ENCODE measurements around the gene GALNT8. TPM values are rescaled to one million over a fixed set of nuclear protein-coding genes. Genes with fewer than 3 reads are reported as not detected.

GALNT8 gene
- total and polyA plus RNA-seq, 2 of the 8 experiments (the other 6 are each of a cell fraction or from before 2014, with no cell fraction given): 4.7 to 8.3 TPM

DNA sequence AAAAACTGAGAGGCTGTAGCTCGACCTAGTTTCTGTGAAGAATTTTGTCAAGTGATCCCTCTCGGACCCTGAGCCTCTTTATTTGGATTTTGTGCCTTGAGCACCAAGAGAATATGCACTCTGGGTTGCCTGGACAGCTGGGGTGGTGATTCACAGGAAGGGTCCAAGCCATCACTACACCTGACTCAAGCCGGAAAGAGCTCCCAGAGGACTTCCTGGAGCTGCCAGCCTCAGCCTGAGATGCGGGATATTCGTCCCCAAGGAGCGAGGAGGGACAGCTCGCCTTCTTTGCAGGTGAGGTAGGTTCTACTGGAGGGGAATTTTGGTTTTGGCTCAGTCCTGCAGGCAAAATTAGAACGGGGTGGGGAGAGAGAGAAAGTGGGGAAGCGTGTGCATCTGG is 94.3 kb downstream of the GALNT8 start (continued):
- TF ChIP-seq, protein P1, sequence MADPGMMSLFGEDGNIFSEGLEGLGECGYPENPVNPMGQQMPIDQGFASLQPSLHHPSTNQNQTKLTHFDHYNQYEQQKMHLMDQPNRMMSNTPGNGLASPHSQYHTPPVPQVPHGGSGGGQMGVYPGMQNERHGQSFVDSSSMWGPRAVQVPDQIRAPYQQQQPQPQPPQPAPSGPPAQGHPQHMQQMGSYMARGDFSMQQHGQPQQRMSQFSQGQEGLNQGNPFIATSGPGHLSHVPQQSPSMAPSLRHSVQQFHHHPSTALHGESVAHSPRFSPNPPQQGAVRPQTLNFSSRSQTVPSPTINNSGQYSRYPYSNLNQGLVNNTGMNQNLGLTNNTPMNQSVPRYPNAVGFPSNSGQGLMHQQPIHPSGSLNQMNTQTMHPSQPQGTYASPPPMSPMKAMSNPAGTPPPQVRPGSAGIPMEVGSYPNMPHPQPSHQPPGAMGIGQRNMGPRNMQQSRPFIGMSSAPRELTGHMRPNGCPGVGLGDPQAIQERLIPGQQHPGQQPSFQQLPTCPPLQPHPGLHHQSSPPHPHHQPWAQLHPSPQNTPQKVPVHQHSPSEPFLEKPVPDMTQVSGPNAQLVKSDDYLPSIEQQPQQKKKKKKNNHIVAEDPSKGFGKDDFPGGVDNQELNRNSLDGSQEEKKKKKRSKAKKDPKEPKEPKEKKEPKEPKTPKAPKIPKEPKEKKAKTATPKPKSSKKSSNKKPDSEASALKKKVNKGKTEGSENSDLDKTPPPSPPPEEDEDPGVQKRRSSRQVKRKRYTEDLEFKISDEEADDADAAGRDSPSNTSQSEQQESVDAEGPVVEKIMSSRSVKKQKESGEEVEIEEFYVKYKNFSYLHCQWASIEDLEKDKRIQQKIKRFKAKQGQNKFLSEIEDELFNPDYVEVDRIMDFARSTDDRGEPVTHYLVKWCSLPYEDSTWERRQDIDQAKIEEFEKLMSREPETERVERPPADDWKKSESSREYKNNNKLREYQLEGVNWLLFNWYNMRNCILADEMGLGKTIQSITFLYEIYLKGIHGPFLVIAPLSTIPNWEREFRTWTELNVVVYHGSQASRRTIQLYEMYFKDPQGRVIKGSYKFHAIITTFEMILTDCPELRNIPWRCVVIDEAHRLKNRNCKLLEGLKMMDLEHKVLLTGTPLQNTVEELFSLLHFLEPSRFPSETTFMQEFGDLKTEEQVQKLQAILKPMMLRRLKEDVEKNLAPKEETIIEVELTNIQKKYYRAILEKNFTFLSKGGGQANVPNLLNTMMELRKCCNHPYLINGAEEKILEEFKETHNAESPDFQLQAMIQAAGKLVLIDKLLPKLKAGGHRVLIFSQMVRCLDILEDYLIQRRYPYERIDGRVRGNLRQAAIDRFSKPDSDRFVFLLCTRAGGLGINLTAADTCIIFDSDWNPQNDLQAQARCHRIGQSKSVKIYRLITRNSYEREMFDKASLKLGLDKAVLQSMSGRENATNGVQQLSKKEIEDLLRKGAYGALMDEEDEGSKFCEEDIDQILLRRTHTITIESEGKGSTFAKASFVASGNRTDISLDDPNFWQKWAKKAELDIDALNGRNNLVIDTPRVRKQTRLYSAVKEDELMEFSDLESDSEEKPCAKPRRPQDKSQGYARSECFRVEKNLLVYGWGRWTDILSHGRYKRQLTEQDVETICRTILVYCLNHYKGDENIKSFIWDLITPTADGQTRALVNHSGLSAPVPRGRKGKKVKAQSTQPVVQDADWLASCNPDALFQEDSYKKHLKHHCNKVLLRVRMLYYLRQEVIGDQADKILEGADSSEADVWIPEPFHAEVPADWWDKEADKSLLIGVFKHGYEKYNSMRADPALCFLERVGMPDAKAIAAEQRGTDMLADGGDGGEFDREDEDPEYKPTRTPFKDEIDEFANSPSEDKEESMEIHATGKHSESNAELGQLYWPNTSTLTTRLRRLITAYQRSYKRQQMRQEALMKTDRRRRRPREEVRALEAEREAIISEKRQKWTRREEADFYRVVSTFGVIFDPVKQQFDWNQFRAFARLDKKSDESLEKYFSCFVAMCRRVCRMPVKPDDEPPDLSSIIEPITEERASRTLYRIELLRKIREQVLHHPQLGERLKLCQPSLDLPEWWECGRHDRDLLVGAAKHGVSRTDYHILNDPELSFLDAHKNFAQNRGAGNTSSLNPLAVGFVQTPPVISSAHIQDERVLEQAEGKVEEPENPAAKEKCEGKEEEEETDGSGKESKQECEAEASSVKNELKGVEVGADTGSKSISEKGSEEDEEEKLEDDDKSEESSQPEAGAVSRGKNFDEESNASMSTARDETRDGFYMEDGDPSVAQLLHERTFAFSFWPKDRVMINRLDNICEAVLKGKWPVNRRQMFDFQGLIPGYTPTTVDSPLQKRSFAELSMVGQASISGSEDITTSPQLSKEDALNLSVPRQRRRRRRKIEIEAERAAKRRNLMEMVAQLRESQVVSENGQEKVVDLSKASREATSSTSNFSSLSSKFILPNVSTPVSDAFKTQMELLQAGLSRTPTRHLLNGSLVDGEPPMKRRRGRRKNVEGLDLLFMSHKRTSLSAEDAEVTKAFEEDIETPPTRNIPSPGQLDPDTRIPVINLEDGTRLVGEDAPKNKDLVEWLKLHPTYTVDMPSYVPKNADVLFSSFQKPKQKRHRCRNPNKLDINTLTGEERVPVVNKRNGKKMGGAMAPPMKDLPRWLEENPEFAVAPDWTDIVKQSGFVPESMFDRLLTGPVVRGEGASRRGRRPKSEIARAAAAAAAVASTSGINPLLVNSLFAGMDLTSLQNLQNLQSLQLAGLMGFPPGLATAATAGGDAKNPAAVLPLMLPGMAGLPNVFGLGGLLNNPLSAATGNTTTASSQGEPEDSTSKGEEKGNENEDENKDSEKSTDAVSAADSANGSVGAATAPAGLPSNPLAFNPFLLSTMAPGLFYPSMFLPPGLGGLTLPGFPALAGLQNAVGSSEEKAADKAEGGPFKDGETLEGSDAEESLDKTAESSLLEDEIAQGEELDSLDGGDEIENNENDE (IDR thresholded peaks at IDR 0.05; ENCODE audit: insufficient replicate concordance, low read length): no peak

All from H1 (cell line).